GM12878 (cell line): Measurements from ENCODE around the gene IGFBP6. TPM values are rescaled to one million over a fixed set of nuclear protein-coding genes. Genes with fewer than 3 reads are reported as not detected.

Source experiments
- ATAC-seq: fragments of 200-7000 bp; cut with Tn5 transposase; 3 replicates; pipeline ENCODE4 v1.9.1; 2020; ENCODE audit warnings: mild to moderate bottlenecking, moderate library complexity
- BruUV-seq: library from RNA; stranded (reverse); fragments of 400-500 nt; replicated peaks from 2 replicates; lab custom pipeline; 2021; lab: Mats Ljungman, UMichigan
- CTCF ChIA-PET: fragments of 300-600 bp; sonication (Branson Sonifier 250); formaldehyde crosslinking; extraction: SDS; loops from one replicate; lab custom pipeline; 2021; ENCODE audit warnings: inconsistent platforms; lab: Yijun Ruan, JAX
- POLR2A ChIA-PET: fragments of 350-600 bp; formaldehyde crosslinking; extraction: SDS; loops from one replicate; lab custom pipeline; 2021; ENCODE audit warnings: inconsistent platforms; lab: Charles Lee
- RAD21 ChIA-PET: fragments of 300-600 bp; sonication (Branson Sonifier 250); formaldehyde crosslinking; loops from one replicate; lab custom pipeline; 2023; ENCODE audit warnings: antibody characterized with exemption; ENCODE audit not compliant: unreplicated experiment; lab: Charles Lee
- SMC1A ChIA-PET: fragments of 300-600 bp; sonication (Branson Sonifier 250); formaldehyde crosslinking; loops from one replicate; lab custom pipeline; 2023; ENCODE audit not compliant: unreplicated experiment, uncharacterized antibody; lab: Charles Lee
- DNase-seq: peaks from one replicate; pipeline ENCODE4 v3.0.0-alpha.2; 2011; ENCODE audit warnings: low read depth, low spot score
- FAIRE-seq: peaks from 3 replicates; lab custom pipeline; 2011; peaks lifted over from hg19 to GRCh38; lab: Jason Lieb, UNC
- H2AFZ ChIP-seq: 2 replicates; pipeline ENCODE4 v1.6.0; 2011; ENCODE audit warnings: low read depth, low read length, control low read depth; ENCODE audit not compliant: control insufficient read depth
- H3K27ac ChIP-seq: 2 replicates; pipeline ENCODE4 v1.5.1; 2011; ENCODE audit warnings: control low read depth; ENCODE audit not compliant: control insufficient read depth, insufficient read depth
- H3K27me3 ChIP-seq, 2 experiments: replicated peaks in 1 of 2; 2 replicates each; pipeline versions ENCODE4 v1.6.0 to v1.6.1; 2011; ENCODE audit warnings: low read length in 1 of 2; ENCODE audit not compliant: control insufficient read depth in 2 of 2, insufficient read depth in 2 of 2
- H3K36me3 ChIP-seq, 2 experiments: 2 replicates each; pipeline ENCODE4 v1.5.1; 2011; ENCODE audit warnings: low read length in 1 of 2; ENCODE audit not compliant: control insufficient read depth in 2 of 2, insufficient read depth in 2 of 2
- H3K4me1 ChIP-seq: 2 replicates; pipeline ENCODE4 v1.6.1; 2011; ENCODE audit warnings: mild to moderate bottlenecking, low read length, moderate library complexity, mixed read lengths; ENCODE audit not compliant: control insufficient read depth, insufficient read depth
- H3K4me2 ChIP-seq: 2 replicates; pipeline ENCODE4 v1.6.0; 2011; ENCODE audit warnings: control low read depth; ENCODE audit not compliant: control insufficient read depth, insufficient read depth
- H3K4me3 ChIP-seq: fragments of 200-600 bp; sonication (generic); 2 replicates; pipeline ENCODE4 v1.5.1; 2016
- H3K79me2 ChIP-seq: 2 replicates; pipeline ENCODE4 v1.6.0; 2011; ENCODE audit warnings: low read length; ENCODE audit not compliant: control insufficient read depth, insufficient read depth
- H3K9ac ChIP-seq: 2 replicates; pipeline ENCODE4 v1.8.0; 2011; ENCODE audit warnings: low read length, control low read depth, mixed read lengths; ENCODE audit not compliant: control insufficient read depth, insufficient read depth
- H3K9me3 ChIP-seq: replicated peaks from 3 replicates; pipeline ENCODE4 v1.5.1; 2011; ENCODE audit warnings: mild to moderate bottlenecking, low read length; ENCODE audit not compliant: control insufficient read depth, insufficient read depth
- H4K20me1 ChIP-seq: 2 replicates; pipeline ENCODE4 v1.6.0; 2011; ENCODE audit not compliant: control insufficient read depth, insufficient read depth
- CREM ChIP-seq: IDR thresholded peaks from 2 replicates; pipeline ENCODE4 v1.6.1; 2014; ENCODE audit warnings: antibody characterized with exemption, low read depth
- EGR1 ChIP-seq, 2 experiments: IDR thresholded peaks; 1 replicate in 1 of 2; 2 replicates in 1 of 2; pipeline ENCODE4 v1.6.1; 2011 to 2012; ENCODE audit warnings: low read depth in 2 of 2, low read length in 2 of 2, borderline replicate concordance in 1 of 2, mild to moderate bottlenecking in 1 of 2, moderate library complexity in 1 of 2
- MYC ChIP-seq: IDR thresholded peaks from 2 replicates; pipeline ENCODE4 v1.6.1; 2011; ENCODE audit warnings: mild to moderate bottlenecking, low read length, moderate library complexity, inconsistent platforms; ENCODE audit not compliant: insufficient read depth, insufficient replicate concordance, insufficient read length, severe bottlenecking
- RUNX3 ChIP-seq: IDR thresholded peaks from 2 replicates; pipeline ENCODE4 v1.6.1; 2012; ENCODE audit warnings: low read length, inconsistent platforms
- SMAD5 ChIP-seq: IDR thresholded peaks from 2 replicates; pipeline ENCODE4 v1.6.1; 2016; ENCODE audit warnings: antibody characterized with exemption, low read depth
- SRF ChIP-seq, 2 experiments: IDR thresholded peaks; 2 replicates each; pipeline ENCODE4 v1.6.1; 2011; ENCODE audit warnings: low read depth in 2 of 2, low read length in 2 of 2, mild to moderate bottlenecking in 1 of 2, moderate library complexity in 1 of 2
- STAT1 ChIP-seq: fragments of 450-650 bp; conservative IDR thresholded peaks from 2 replicates; pipeline ENCODE4 v1.6.1; 2014; ENCODE audit warnings: antibody characterized with exemption, mild to moderate bottlenecking
- TCF12 ChIP-seq: IDR thresholded peaks from 2 replicates; pipeline ENCODE4 v1.6.1; 2011; ENCODE audit warnings: low read depth, mild to moderate bottlenecking, low read length
- WGBS: methylation state at CpG from one replicate; pipeline ENCODE4 v1.1.6; 2016; ENCODE audit warnings: low lambda C conversion rate; ENCODE audit not compliant: insufficient replicate concordance, insufficient coverage; ENCODE audit errors: missing lambda C conversion rate; 5-methylcytosine and 5-hydroxymethylcytosine counted together
- in situ Hi-C: fragments of 300-500 bp; cut with MboI; formaldehyde crosslinking; loops from 9 replicates; pipeline ENCODE4 v1.14.3; 2018; ENCODE audit warnings: mixed read lengths
- intact Hi-C: fragments of 100-400 bp; cut with micrococcal nuclease; formaldehyde crosslinking; loops from one replicate; pipeline ENCODE4 v1.14.2; 2022; ENCODE audit not compliant: unreplicated experiment
- polyA plus RNA-seq, 11 experiments: library from polyadenylated mRNA; depleted of rRNA in 4 of 11; unstranded in 6 of 11; stranded (reverse) in 5 of 11; fragments of >200 nt; fragmentation: Nextera tagmentation in 4 of 11; fragmentation: Illumina TruSeq in 1 of 11; extraction: Ambion mirVana in 4 of 11; extraction: Trizol in 1 of 11; gene quantifications; 1 replicate in 1 of 11; 2 replicates in 10 of 11; pipeline versions ENCODE4 v1.2.1 to v1.2.3, GENCODE V29; 2011 to 2016; ENCODE audit warnings: inconsistent platforms in 2 of 11, missing spikeins in 2 of 11, low read depth in 1 of 11
- total RNA-seq, 4 experiments: library from RNA; depleted of rRNA in 3 of 4; stranded (reverse); fragments of >200 nt in 3 of 4; fragmentation: Illumina TruSeq in 1 of 4; extraction: Trizol in 1 of 4; gene quantifications; 2 replicates each; pipeline versions ENCODE4 v1.2.1 to v1.2.3, GENCODE V29; 2013 to 2021
- TF ChIP-seq, protein P1 (sequence below): fragments of 450-650 bp; IDR thresholded peaks from 2 replicates; pipeline ENCODE4 v1.6.1; 2016; ENCODE audit warnings: mild to moderate bottlenecking
- TF ChIP-seq, protein P2 (sequence below): IDR thresholded peaks from 2 replicates; pipeline ENCODE4 v1.6.1; 2012; ENCODE audit warnings: low read depth, low read length, improper control_type of control experiment
- TF ChIP-seq, protein P3 (sequence below): IDR thresholded peaks from 2 replicates; pipeline ENCODE4 v1.6.1; 2011; ENCODE audit warnings: borderline replicate concordance, low read depth, mild to moderate bottlenecking, moderate library complexity, low read length; ENCODE audit not compliant: insufficient read depth, poor library complexity, severe bottlenecking
- TF ChIP-seq, protein P4 (sequence below): IDR thresholded peaks from 2 replicates; pipeline ENCODE4 v1.6.1; 2011; ENCODE audit warnings: low read depth, mild to moderate bottlenecking, low read length, moderate library complexity, borderline replicate concordance; ENCODE audit errors: extremely low read depth
- TF ChIP-seq, protein P5 (sequence below): fragments of 450-650 bp; IDR thresholded peaks from 2 replicates; pipeline ENCODE4 v1.6.1; 2018; ENCODE audit warnings: borderline replicate concordance, mild to moderate bottlenecking; ENCODE audit not compliant: partially characterized antibody

IGFBP6 gene
- total and polyA plus RNA-seq, 10 of the 15 experiments (the other 5 are each of a cell fraction or from before 2014, with no cell fraction given), result 0.09 to 0.87 (median 0.56) TPM; not detected in 3

DNA sequence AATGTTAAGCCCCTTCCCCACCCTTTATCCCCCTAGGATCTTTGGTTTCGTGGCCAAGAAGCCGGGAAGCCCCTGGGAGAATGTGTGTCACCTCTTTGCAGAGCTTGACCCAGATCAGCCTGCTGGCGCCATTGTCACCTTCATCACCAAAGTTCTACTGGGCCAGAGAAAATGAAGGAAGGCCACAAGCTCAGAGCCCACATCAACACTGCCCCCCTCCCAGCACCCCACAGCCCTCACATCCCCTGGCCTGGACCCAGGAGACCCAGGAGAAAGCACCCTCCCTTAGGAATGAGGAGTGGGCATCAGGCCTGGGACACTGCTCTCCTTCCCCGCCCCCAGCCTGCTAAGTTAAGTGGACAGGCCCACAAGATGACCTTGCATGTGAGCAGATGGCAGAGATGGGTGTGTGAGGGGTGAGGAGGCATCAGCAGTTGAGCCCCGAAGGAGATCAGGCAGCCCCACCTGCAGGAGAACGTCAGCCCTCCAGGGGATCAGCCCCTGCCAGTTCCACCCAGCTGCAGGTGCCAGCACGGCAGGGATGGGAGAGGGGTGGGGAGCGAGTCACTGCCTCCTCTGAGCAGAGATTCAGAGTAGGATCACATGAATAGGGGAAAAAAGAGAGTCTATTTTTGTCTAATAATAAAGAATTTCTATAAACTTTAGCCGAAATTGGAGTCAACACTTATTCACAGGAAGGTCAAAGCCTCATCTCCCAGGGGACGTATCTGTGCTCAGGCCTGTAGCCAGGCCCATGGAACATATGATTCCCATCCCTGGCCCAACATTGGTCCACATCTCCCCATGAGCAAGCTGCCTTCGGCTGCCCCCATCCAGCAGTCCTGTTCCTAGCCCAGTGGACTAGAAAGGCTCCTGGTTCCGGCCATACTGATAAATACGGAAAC is 33.5 kb upstream of the IGFBP6 start:
- ChIA-PET POLR2A (interaction anchor here (0.5 kb wide), 1 partner anchor 143 kb away, joined by 3 read pairs; the partner anchor contains the start of gene ITGB7), SMC1A (interaction anchor here (7.8 kb wide), 1 partner anchor 37 kb away, joined by 126 read pairs; the partner anchor contains the start of gene SOAT2), CTCF (interaction anchor here (0.7 to 12.1 kb wide), 6 partner anchors 8 to 37 kb away, joined by 3 to 355 read pairs (median 28); partner anchors contain the start of genes IGFBP6, SOAT2 and SPRYD3), RAD21 (interaction anchor here (4.5 kb wide), 1 partner anchor 35 kb away, joined by 84 read pairs; the partner anchor contains the start of gene IGFBP6)
- peaks cover 6 to 7% of the 10 kb centered on the region in 2 experiments; a peak in 3 of 4 replicates for H3K36me3 ChIP-seq
- H3K79me2 ChIP-seq, result no peaks in the 10 kb centered on the region
- FAIRE-seq (no peak), ATAC-seq (no peak), DNase-seq (no peak)
- no peak overlapping the region for H3K4me3 ChIP-seq
- WGBS, result 69% methylated on average over 13 of the region's 13 CpGs
- H3K27me3 ChIP-seq, result no peaks in the 10 kb centered on the region
- H3K9ac ChIP-seq, result no peak overlapping the region
- no peak overlapping the region for H3K27ac ChIP-seq
- intact Hi-C loops (no loop called here), in situ Hi-C loops (no loop called here)
- no peaks in the 10 kb centered on the region for H3K4me1 ChIP-seq
- no peak overlapping the region for H3K4me2 ChIP-seq
- no peaks in the 10 kb centered on the region for H3K9me3 ChIP-seq
- no TSS peak for BruUV-seq
- H4K20me1 ChIP-seq, result no peaks in the 10 kb centered on the region
- H2AFZ ChIP-seq, result no peak overlapping the region
- no peak for TF ChIP-seq EGR1 (IDR thresholded peaks at IDR 0.05; ENCODE audit: borderline replicate concordance in 1 of 2, low read depth in 2 of 2, low read length in 2 of 2)
- TF ChIP-seq, protein P1, sequence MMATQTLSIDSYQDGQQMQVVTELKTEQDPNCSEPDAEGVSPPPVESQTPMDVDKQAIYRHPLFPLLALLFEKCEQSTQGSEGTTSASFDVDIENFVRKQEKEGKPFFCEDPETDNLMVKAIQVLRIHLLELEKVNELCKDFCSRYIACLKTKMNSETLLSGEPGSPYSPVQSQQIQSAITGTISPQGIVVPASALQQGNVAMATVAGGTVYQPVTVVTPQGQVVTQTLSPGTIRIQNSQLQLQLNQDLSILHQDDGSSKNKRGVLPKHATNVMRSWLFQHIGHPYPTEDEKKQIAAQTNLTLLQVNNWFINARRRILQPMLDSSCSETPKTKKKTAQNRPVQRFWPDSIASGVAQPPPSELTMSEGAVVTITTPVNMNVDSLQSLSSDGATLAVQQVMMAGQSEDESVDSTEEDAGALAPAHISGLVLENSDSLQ, result no peak
- no peak for TF ChIP-seq STAT1
- TF ChIP-seq RUNX3, result no peak
- TF ChIP-seq SMAD5, result no peak
- no peak for TF ChIP-seq TCF12
- TF ChIP-seq, protein P2, sequence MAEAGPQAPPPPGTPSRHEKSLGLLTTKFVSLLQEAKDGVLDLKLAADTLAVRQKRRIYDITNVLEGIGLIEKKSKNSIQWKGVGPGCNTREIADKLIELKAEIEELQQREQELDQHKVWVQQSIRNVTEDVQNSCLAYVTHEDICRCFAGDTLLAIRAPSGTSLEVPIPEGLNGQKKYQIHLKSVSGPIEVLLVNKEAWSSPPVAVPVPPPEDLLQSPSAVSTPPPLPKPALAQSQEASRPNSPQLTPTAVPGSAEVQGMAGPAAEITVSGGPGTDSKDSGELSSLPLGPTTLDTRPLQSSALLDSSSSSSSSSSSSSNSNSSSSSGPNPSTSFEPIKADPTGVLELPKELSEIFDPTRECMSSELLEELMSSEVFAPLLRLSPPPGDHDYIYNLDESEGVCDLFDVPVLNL, result no peak
- no peak for TF ChIP-seq MYC
- TF ChIP-seq, protein P3, sequence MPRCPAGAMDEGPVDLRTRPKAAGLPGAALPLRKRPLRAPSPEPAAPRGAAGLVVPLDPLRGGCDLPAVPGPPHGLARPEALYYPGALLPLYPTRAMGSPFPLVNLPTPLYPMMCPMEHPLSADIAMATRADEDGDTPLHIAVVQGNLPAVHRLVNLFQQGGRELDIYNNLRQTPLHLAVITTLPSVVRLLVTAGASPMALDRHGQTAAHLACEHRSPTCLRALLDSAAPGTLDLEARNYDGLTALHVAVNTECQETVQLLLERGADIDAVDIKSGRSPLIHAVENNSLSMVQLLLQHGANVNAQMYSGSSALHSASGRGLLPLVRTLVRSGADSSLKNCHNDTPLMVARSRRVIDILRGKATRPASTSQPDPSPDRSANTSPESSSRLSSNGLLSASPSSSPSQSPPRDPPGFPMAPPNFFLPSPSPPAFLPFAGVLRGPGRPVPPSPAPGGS, result no peak
- TF ChIP-seq SRF (IDR thresholded peaks at IDR 0.05; ENCODE audit: low read depth in 2 of 2, low read length in 2 of 2), result no peak
- TF ChIP-seq CREM, result no peak
- TF ChIP-seq, protein P4, sequence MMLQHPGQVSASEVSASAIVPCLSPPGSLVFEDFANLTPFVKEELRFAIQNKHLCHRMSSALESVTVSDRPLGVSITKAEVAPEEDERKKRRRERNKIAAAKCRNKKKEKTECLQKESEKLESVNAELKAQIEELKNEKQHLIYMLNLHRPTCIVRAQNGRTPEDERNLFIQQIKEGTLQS, result no peak
- TF ChIP-seq, protein P5, sequence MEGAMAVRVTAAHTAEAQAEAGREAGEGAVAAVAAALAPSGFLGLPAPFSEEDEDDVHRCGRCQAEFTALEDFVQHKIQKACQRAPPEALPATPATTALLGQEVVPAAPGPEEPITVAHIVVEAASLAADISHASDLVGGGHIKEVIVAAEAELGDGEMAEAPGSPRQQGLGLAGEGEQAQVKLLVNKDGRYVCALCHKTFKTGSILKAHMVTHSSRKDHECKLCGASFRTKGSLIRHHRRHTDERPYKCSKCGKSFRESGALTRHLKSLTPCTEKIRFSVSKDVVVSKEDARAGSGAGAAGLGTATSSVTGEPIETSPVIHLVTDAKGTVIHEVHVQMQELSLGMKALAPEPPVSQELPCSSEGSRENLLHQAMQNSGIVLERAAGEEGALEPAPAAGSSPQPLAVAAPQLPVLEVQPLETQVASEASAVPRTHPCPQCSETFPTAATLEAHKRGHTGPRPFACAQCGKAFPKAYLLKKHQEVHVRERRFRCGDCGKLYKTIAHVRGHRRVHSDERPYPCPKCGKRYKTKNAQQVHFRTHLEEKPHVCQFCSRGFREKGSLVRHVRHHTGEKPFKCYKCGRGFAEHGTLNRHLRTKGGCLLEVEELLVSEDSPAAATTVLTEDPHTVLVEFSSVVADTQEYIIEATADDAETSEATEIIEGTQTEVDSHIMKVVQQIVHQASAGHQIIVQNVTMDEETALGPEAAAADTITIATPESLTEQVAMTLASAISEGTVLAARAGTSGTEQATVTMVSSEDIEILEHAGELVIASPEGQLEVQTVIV, result no peak
